Body of pancreas (tissue), 4 donors: ENCODE data around the gene DRC1. TPM values are rescaled to one million over a fixed set of nuclear protein-coding genes. Genes with fewer than 3 reads are reported as not detected.

Experiments used
- ATAC-seq: fragments of 150-250 bp; one replicate; pipeline ENCODE4 v1.9.1; 2016
- DNase-seq, 4 donors: peaks; one replicate each; pipeline ENCODE4 v3.0.0-alpha.2; 2019
- H3K27ac ChIP-seq, 4 donors: fragments of 200-600 bp; sonication (generic); 1 replicate in 3 of 4; 2 replicates in 1 of 4; pipeline versions ENCODE4 v1.5.1 to v1.6.1; 2016 to 2019; ENCODE audit warnings: mild to moderate bottlenecking in 1 of 4, mixed read lengths in 1 of 4, moderate library complexity in 1 of 4
- H3K27me3 ChIP-seq, 2 donors: fragments of 200-600 bp; sonication (generic); one replicate each; pipeline ENCODE4 v1.6.0; 2016; ENCODE audit warnings: mild to moderate bottlenecking in 1 of 2
- H3K36me3 ChIP-seq, 2 donors: fragments of 200-600 bp; sonication (generic); replicated peaks in 1 of 2; 2 replicates each; pipeline ENCODE4 v1.5.1; 2016; ENCODE audit warnings: low read depth in 2 of 2; ENCODE audit not compliant: insufficient read depth in 1 of 2
- H3K4me1 ChIP-seq: fragments of 200-600 bp; sonication (generic); one replicate; pipeline ENCODE4 v1.6.0; 2016
- H3K4me3 ChIP-seq, 2 donors: fragments of 200-600 bp; sonication (generic); 1 replicate in 1 of 2; 2 replicates in 1 of 2; pipeline ENCODE4 v1.5.1; 2016 to 2019
- H3K9me3 ChIP-seq, 3 donors: fragments of 200-600 bp; sonication (generic); 1 replicate in 2 of 3; 2 replicates in 1 of 3; pipeline ENCODE4 v1.5.1; 2016
- POLR2A ChIP-seq, 3 donors: fragments of 450-650 bp; IDR thresholded peaks; one replicate each; pipeline ENCODE4 v1.6.1; 2016; ENCODE audit warnings: antibody characterized with exemption in 3 of 3, mild to moderate bottlenecking in 2 of 3
- WGBS, 2 donors: methylation state at CpG; one replicate each; pipeline ENCODE4 v1.1.5; 2017; 5-methylcytosine and 5-hydroxymethylcytosine counted together
- intact Hi-C: fragments of 100-400 bp; cut with DNase I; formaldehyde crosslinking; loops from one replicate; pipeline ENCODE4 v1.15.1; 2023
- total RNA-seq, 2 donors: library from RNA; depleted of rRNA; stranded (reverse); fragments of >200 nt; gene quantifications; one replicate each; pipeline ENCODE4 v1.1.0, GENCODE V29; 2016
- TF ChIP-seq, protein P1 (sequence below), 7 experiments: fragments of 450-650 bp in 4 of 7; fragments of 200-600 bp in 3 of 7; sonication (generic) in 3 of 7; IDR thresholded peaks; one replicate each; pipeline ENCODE4 v1.5.1; 2016 to 2019; ENCODE audit warnings: antibody characterized with exemption in 7 of 7

The DRC1 gene
- total RNA-seq, 2 donors from 2014 or later: not detected

DNA sequence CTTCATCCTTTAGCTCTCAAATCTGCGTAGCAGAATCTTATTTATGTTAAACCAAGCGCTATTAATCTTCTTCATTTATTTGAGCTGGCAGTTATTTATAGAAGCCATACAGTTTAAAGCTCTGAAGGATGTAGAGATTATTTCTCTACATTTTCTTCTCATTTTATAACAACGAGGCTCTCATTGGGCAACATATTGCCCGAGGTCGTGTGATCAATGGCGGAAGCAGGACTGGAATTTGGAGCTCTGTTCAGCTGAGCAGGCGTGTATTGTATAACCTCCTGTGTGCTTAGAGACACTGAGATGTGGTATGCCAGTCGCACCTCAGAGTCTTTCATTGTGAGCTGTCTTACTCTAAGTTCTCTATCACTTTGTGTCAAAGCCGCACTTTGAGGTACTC, 17.5 kb upstream of the DRC1 start:
- DNase-seq: no peak
- WGBS, 2 donors: 90 to 92% methylated on average over 9 of the region's 9 CpGs

DNA sequence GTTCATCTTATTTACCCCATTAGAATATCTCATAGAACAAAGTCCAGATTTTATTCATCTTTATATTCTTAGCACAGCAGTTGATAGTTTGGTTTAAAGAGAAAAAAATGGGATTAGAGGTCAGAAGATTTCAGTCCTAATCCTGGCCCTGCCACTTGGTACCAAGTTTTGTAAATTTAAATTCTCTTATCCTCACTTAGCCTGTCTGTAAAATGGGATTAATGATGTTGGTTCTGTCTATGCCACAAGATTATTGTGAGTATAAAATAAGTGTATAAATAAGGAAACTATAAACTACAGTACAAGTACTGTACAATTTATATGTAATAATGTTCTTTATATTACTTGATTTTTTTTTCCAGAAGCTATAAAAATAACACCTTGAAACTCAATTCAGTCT, 17.1 kb upstream of the DRC1 start:
- peaks cover 0 to 7% of the 10 kb centered on the region in 2 donors for H3K36me3 ChIP-seq
- no peaks in the 10 kb centered on the region for H3K9me3 ChIP-seq
- no peak for DNase-seq
- intact Hi-C loops: no loop called here
- no peak for TF ChIP-seq POLR2A (IDR thresholded peaks at IDR 0.05)
- TF ChIP-seq, protein P1, sequence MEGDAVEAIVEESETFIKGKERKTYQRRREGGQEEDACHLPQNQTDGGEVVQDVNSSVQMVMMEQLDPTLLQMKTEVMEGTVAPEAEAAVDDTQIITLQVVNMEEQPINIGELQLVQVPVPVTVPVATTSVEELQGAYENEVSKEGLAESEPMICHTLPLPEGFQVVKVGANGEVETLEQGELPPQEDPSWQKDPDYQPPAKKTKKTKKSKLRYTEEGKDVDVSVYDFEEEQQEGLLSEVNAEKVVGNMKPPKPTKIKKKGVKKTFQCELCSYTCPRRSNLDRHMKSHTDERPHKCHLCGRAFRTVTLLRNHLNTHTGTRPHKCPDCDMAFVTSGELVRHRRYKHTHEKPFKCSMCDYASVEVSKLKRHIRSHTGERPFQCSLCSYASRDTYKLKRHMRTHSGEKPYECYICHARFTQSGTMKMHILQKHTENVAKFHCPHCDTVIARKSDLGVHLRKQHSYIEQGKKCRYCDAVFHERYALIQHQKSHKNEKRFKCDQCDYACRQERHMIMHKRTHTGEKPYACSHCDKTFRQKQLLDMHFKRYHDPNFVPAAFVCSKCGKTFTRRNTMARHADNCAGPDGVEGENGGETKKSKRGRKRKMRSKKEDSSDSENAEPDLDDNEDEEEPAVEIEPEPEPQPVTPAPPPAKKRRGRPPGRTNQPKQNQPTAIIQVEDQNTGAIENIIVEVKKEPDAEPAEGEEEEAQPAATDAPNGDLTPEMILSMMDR (IDR thresholded peaks at IDR 0.05): no peak
- no peak for ATAC-seq
- H3K4me3 ChIP-seq: no peak overlapping the region
- no peaks in the 10 kb centered on the region for H3K4me1 ChIP-seq
- H3K27me3 ChIP-seq: no peaks in the 10 kb centered on the region
- no peak overlapping the region for H3K27ac ChIP-seq

More for the DNA sequence above, 17.5 kb upstream of the DRC1 start:
- H3K9me3 ChIP-seq: no peaks in the 10 kb centered on the region
- H3K4me3 ChIP-seq: no peak overlapping the region
- ATAC-seq: no peak
- no peak overlapping the region for H3K27ac ChIP-seq
- H3K27me3 ChIP-seq: no peaks in the 10 kb centered on the region
- H3K4me1 ChIP-seq: no peaks in the 10 kb centered on the region
- intact Hi-C loops: no loop called here
- H3K36me3 ChIP-seq: peaks cover 0 to 7% of the 10 kb centered on the region in 2 donors
- no peak for TF ChIP-seq POLR2A (IDR thresholded peaks at IDR 0.05)
- TF ChIP-seq, protein P1 (IDR thresholded peaks at IDR 0.05): no peak

DNA sequence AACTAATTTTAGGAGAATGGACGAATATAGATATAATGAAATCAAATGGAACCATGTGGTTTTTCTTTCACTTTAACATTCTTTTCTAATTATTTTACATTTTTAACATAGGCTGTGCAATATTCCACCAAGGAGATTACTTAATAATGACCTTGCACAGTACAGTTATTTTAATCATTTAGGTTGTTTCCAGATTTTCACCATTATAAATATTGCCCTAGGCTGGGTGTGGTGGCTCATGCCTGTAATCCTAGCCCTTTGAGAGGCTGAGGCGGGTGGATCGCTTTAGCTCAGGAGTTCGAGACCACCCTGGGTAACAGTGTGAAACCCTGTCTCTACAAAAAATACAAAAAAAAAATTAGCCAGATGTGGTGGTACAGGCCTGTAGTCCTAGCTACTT, 14.5 kb upstream of the DRC1 start:
- H3K4me3 ChIP-seq: no peak overlapping the region
- H3K4me1 ChIP-seq: no peaks in the 10 kb centered on the region
- H3K36me3 ChIP-seq: peaks cover 0 to 7% of the 10 kb centered on the region in 2 donors
- TF ChIP-seq POLR2A (IDR thresholded peaks at IDR 0.05): no peak
- TF ChIP-seq, protein P1 (IDR thresholded peaks at IDR 0.05): no peak
- no peak overlapping the region for H3K27ac ChIP-seq
- DNase-seq: no peak
- intact Hi-C loops: no loop called here
- H3K9me3 ChIP-seq: no peaks in the 10 kb centered on the region
- H3K27me3 ChIP-seq: no peaks in the 10 kb centered on the region
- ATAC-seq: no peak
- WGBS, 2 donors: 90 to 95% methylated on average over 4 of the region's 4 CpGs

DNA sequence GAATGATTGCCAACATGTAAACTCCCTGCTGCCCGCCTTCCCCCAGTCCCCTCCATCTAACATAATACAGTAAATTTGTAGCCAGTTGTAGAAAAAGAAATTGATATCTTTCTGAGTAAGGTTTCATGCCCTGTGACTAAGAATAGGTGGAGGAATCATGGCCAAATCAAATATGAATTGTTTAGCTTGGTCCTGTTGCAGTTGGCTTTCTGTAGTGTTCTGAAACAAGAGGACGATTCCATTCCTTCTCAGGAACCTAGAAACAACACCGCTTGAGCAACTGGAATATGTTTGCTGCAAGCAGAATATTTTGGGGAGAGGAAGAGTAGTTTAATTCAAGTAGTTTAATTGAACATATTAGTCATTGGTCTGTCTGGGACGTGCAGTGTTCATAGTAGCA, 7.0 kb upstream of the DRC1 start:
- ATAC-seq: no peak
- TF ChIP-seq, protein P1 (IDR thresholded peaks at IDR 0.05): no peak
- TF ChIP-seq POLR2A (IDR thresholded peaks at IDR 0.05): no peak
- intact Hi-C loops: no loop called here

DNA sequence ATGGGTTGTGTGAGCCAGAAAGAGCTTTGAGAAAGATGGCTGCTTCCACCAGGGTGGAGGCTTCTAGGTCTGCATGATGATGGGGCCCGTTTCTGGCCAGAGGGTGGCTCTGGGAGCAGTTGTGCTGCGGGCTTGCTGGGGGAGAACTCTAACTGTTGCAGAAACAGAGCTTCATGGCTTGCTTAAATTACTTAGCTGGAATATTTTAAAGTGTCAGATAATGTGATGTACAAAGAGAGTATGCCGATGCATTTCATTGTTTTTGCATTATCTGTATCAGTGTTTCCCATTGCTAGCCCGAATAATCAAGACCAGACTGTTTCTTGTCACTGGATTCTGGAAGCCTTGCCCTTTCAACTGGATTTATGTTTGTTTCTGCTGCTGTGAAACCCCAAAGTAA, 6.3 kb upstream of the DRC1 start:
- WGBS, 2 donors: 59 to 83% methylated on average over 4 of the region's 4 CpGs
- H3K4me1 ChIP-seq: no peaks in the 10 kb centered on the region
- H3K4me3 ChIP-seq: no peak overlapping the region
- no peak overlapping the region for H3K27ac ChIP-seq
- TF ChIP-seq, protein P1 (IDR thresholded peaks at IDR 0.05): no peak
- TF ChIP-seq POLR2A (IDR thresholded peaks at IDR 0.05): no peak
- DNase-seq (no peak), ATAC-seq (no peak)
- H3K36me3 ChIP-seq: no peaks in the 10 kb centered on the region
- no peaks in the 10 kb centered on the region for H3K9me3 ChIP-seq
- intact Hi-C loops: no loop called here
- H3K27me3 ChIP-seq: no peaks in the 10 kb centered on the region

More for the DNA sequence above, 7.0 kb upstream of the DRC1 start:
- no peaks in the 10 kb centered on the region for H3K27me3 ChIP-seq
- H3K36me3 ChIP-seq: no peaks in the 10 kb centered on the region
- 66 to 71% methylated on average over 4 of the region's 4 CpGs for WGBS, 2 donors
- no peak for DNase-seq
- H3K4me1 ChIP-seq: no peaks in the 10 kb centered on the region
- H3K27ac ChIP-seq: no peak overlapping the region
- no peak overlapping the region for H3K4me3 ChIP-seq
- no peaks in the 10 kb centered on the region for H3K9me3 ChIP-seq
